ENCODE data around the gene RASAL1.

DNA sequence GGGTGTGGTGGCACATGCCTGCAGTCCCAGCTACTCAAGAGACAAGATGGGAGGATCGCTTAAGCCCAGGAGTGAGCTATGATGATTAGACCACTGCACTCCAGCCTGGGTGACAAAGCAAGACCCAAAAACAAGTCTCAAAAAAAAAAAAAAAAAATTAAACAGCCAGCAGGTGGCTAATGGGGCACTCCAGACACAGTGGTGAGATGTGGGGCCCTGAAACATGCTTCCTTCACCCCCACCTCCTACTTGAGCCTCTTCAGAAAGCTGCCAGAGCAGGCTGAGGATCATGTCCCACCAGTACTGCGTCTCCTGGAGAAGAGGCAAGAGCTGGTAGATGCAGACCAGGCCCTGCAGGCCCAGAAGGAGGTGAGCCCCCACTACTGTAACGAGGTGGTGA is 16.1 kb upstream of the RASAL1 start:
- TF ChIP-seq GATA2 (IDR thresholded peaks at IDR 0.05; ENCODE audit: low read depth, low read length), result no peak
- TF ChIP-seq GATA3 (IDR thresholded peaks at IDR 0.05; ENCODE audit: low read depth, low read length), result no peak

All from SH-SY5Y (cell line).